ENCODE data around the gene FARP1. TPM values are rescaled to one million over a fixed set of nuclear protein-coding genes. Genes with fewer than 3 reads are reported as not detected.

The FARP1 gene
- total RNA-seq, 2 donors from 2014 or later: 89.5 to 93.6 TPM

DNA sequence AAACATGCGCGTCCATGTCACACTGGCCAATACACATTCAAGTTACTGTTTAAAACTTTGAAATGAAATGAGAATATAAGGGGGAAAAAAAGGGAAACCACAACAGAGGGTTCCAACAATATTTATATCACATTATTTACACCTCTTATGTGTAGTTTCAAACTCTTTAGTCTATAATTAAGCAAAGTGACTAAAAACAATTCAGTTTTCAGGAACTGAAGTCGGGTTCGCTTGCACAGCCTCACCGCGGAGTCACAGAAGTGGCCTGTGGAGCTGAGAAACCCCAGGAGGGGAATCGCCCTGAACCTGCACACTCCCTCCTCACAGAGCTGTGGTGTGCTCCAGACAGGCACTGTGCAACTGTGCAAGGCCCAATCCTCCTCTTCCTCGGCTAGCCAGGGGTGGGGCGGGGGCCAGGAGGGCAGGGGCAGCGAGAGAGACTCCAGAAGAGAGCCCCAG, 358.1 kb downstream of the FARP1 start:
- no peak for DNase-seq
- H3K4me3 ChIP-seq: no peak overlapping the region
- H3K36me3 ChIP-seq (replicated peaks in 1 of 2; ENCODE audit: insufficient read depth in 1 of 2, low read depth in 2 of 2): no peaks in the 10 kb centered on the region
- intact Hi-C loops (cut with DNase I): no loop called here
- no peak for ATAC-seq
- H3K27me3 ChIP-seq: no peaks in the 10 kb centered on the region
- TF ChIP-seq CTCF (IDR thresholded peaks at IDR 0.05) (no peak), POLR2A (IDR thresholded peaks at IDR 0.05) (no peak)
- no peak overlapping the region for H3K27ac ChIP-seq
- H3K9me3 ChIP-seq: no peaks in the 10 kb centered on the region
- WGBS, 2 donors: 95 to 96% methylated on average over 10 of the region's 10 CpGs
- H3K4me1 ChIP-seq: peaks cover 46% of the 10 kb centered on the region

DNA sequence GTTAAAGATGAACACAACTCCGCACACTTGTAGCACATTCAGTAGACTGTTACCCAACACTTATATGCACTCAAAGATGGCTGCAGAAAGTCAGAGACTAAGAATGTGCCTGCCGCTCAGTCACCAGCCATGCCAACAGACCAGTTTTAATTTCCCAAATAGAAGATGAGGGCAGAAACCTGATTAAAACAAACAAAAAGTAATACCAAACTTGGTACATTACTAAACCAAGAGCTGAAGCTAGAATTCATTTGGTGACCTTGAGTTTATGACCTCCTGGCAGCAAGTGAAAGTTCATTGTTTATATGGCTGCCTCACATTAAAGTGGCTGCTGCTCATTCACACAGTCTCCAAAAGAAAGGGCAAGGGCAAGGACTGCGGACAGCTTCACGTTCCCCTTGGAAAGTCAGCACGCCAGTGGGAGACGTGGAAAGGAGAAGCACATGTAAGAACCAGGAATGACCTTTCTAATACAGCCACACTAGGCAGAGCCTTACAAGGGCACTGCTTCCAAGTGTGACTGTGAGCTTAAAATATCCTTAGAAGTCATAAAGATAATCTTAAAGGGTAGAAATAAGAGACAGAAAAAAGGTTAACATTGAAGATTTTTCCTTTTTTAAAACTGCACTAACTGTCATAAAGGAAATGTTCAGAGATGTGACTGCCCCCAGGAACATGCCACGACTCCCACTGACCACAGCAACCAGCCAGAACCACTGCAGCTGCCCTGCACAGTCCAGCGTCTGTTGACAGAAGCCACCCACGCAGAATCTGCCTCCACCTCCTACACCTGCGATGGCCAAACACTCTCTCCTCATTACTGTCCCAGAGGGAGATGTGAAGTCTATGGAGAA, 360.5 kb downstream of the FARP1 start:
- TF ChIP-seq POLR2A (IDR thresholded peaks at IDR 0.05) (no peak), CTCF (IDR thresholded peaks at IDR 0.05) (no peak)
- intact Hi-C loops (cut with DNase I): no loop called here
- H3K4me1 ChIP-seq: peaks cover 67% of the 10 kb centered on the region

DNA sequence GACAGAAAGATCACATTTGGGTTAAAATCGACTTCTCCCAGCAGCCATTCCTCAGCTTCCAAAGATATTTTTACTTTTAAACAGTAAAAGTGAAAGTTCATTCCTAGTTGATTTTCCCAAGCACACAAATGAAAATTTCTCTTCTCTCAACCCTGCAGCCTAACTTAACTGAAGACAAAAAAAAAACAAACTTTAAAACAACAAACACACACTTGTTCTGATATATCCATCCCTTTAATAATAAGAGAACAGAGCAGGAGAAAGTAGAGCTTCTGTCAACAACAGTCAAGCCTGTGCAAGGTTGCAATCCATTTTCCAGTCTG, 361.1 kb downstream of the FARP1 start:
- ATAC-seq (no peak), DNase-seq (no peak)
- intact Hi-C loops (cut with DNase I): no loop called here
- WGBS, 2 donors: 57 to 62% methylated on average over 1 of the region's 1 CpG
- H3K9me3 ChIP-seq: no peaks in the 10 kb centered on the region
- peak overlapping the region in 3 of 4 donors; percentile 16 to 71 (median 62) for H3K27ac ChIP-seq
- peaks cover 72% of the 10 kb centered on the region for H3K4me1 ChIP-seq
- H3K4me3 ChIP-seq: no peak overlapping the region
- H3K36me3 ChIP-seq (replicated peaks in 1 of 2; ENCODE audit: insufficient read depth in 1 of 2, low read depth in 2 of 2): no peaks in the 10 kb centered on the region
- TF ChIP-seq POLR2A (IDR thresholded peaks at IDR 0.05) (no peak), CTCF (IDR thresholded peaks at IDR 0.05) (no peak)
- no peaks in the 10 kb centered on the region for H3K27me3 ChIP-seq

More for the DNA sequence above, 360.5 kb downstream of the FARP1 start:
- ATAC-seq (peak; percentile 12), DNase-seq (peak in 2 of 4 donors; percentile 13 to 31)
- H3K27me3 ChIP-seq: no peaks in the 10 kb centered on the region
- no peak overlapping the region for H3K4me3 ChIP-seq
- no peaks in the 10 kb centered on the region for H3K9me3 ChIP-seq
- peak overlapping the region in 3 of 4 donors; percentile 16 to 71 (median 62) for H3K27ac ChIP-seq
- 36 to 41% methylated on average over 10 of the region's 10 CpGs for WGBS, 2 donors
- H3K36me3 ChIP-seq (replicated peaks in 1 of 2; ENCODE audit: insufficient read depth in 1 of 2, low read depth in 2 of 2): no peaks in the 10 kb centered on the region

DNA sequence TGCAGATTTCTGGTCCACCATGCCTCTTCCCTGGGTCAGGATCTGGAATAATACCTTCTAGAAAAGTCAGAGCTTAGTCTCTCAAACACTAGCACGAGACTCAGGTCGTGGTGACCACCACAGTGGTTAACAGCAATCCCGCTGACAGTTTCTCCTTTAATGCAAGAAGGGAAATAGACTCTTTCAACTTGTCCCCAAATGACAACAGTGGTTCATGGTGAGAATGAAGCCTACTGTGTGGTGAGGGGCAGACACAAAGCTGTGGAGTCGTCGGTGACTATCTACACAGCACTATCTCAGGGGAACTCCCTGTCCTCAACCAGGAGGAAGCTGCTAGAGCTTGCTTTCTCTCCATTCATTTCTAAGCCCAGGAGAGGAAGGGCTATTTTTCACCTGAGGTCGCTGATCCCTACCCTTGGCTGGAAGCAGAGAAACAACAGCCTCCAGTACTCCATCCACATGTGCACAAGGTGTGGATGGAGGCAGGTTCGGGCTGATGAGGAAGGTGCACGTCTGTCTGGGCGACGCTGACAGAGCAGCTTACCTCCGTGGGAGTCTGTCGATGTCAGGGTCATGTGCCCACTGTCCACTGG, 361.6 kb downstream of the FARP1 start:
- TF ChIP-seq POLR2A (IDR thresholded peaks at IDR 0.05): no peak
- no peak for TF ChIP-seq CTCF (IDR thresholded peaks at IDR 0.05)

More for the DNA sequence above, 361.6 kb downstream of the FARP1 start:
- no peak overlapping the region for H3K4me3 ChIP-seq
- H3K9me3 ChIP-seq: no peaks in the 10 kb centered on the region
- peak overlapping the region in 2 of 4 donors; percentile 5 to 71 for H3K27ac ChIP-seq
- WGBS, 2 donors: 84 to 87% methylated on average over 11 to 12 of the region's 12 CpGs
- peaks cover 72% of the 10 kb centered on the region for H3K4me1 ChIP-seq
- no peaks in the 10 kb centered on the region for H3K36me3 ChIP-seq (replicated peaks in 1 of 2; ENCODE audit: insufficient read depth in 1 of 2, low read depth in 2 of 2)
- no peaks in the 10 kb centered on the region for H3K27me3 ChIP-seq
- DNase-seq (peak in 1 of 4 donors; percentile 3), ATAC-seq (no peak)
- intact Hi-C loops (cut with DNase I): no loop called here

Small RNAs within 50 kb of the gene (microRNA-seq; reads per million reads assigned to microRNA genes)
- 0 to 0.47 reads per million in 2 donors for gene MIR3170 (ENCODE audit: borderline number of aligned reads in 2 of 2, borderline replicate concordance in 2 of 2)

Small RNAs within 50 kb of the gene (small RNA-seq; reads per million reads assigned to genes)
- not detected for gene MIR3170

Other genes with a start within 250 kb of the FARP1 start
- gene IPO5, start 189.4 kb upstream of the FARP1 start, total RNA-seq: 10 to 100 TPM; 84.0 to 96.8 TPM
- gene RNF113B, start 34.2 kb downstream of the FARP1 start, total RNA-seq: not detected

Data from body of pancreas (tissue), 4 donors.